ENCODE data around the gene TGIF2. TPM values are rescaled to one million over a fixed set of nuclear protein-coding genes. Genes with fewer than 3 reads are reported as not detected.

The TGIF2 gene
- total and polyA plus RNA-seq, 2 of the 13 experiments (the other 11 are each of a cell fraction or from before 2014, with no cell fraction given) = 41.3 to 53.9 TPM

DNA sequence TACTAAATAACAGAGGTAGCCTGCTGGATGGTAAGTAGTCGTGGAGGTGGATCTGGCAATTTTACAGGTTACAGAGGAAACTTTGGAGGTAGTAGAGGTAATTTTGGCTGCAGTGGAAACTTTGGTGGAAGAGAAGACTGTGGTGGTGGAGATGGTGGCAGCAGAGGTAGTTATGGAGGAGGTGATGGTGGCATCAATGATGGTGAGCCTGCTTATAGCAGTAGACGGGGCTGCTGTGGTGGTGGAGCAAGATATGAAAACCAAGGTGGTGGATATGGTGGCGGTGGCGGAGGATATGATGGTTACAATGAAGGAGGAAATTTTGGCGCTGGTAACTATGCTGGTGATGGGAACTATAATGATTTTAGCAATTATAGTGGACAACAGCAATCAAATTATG is 47.5 kb downstream of the TGIF2 start (continued):
- TF ChIP-seq, protein P1, sequence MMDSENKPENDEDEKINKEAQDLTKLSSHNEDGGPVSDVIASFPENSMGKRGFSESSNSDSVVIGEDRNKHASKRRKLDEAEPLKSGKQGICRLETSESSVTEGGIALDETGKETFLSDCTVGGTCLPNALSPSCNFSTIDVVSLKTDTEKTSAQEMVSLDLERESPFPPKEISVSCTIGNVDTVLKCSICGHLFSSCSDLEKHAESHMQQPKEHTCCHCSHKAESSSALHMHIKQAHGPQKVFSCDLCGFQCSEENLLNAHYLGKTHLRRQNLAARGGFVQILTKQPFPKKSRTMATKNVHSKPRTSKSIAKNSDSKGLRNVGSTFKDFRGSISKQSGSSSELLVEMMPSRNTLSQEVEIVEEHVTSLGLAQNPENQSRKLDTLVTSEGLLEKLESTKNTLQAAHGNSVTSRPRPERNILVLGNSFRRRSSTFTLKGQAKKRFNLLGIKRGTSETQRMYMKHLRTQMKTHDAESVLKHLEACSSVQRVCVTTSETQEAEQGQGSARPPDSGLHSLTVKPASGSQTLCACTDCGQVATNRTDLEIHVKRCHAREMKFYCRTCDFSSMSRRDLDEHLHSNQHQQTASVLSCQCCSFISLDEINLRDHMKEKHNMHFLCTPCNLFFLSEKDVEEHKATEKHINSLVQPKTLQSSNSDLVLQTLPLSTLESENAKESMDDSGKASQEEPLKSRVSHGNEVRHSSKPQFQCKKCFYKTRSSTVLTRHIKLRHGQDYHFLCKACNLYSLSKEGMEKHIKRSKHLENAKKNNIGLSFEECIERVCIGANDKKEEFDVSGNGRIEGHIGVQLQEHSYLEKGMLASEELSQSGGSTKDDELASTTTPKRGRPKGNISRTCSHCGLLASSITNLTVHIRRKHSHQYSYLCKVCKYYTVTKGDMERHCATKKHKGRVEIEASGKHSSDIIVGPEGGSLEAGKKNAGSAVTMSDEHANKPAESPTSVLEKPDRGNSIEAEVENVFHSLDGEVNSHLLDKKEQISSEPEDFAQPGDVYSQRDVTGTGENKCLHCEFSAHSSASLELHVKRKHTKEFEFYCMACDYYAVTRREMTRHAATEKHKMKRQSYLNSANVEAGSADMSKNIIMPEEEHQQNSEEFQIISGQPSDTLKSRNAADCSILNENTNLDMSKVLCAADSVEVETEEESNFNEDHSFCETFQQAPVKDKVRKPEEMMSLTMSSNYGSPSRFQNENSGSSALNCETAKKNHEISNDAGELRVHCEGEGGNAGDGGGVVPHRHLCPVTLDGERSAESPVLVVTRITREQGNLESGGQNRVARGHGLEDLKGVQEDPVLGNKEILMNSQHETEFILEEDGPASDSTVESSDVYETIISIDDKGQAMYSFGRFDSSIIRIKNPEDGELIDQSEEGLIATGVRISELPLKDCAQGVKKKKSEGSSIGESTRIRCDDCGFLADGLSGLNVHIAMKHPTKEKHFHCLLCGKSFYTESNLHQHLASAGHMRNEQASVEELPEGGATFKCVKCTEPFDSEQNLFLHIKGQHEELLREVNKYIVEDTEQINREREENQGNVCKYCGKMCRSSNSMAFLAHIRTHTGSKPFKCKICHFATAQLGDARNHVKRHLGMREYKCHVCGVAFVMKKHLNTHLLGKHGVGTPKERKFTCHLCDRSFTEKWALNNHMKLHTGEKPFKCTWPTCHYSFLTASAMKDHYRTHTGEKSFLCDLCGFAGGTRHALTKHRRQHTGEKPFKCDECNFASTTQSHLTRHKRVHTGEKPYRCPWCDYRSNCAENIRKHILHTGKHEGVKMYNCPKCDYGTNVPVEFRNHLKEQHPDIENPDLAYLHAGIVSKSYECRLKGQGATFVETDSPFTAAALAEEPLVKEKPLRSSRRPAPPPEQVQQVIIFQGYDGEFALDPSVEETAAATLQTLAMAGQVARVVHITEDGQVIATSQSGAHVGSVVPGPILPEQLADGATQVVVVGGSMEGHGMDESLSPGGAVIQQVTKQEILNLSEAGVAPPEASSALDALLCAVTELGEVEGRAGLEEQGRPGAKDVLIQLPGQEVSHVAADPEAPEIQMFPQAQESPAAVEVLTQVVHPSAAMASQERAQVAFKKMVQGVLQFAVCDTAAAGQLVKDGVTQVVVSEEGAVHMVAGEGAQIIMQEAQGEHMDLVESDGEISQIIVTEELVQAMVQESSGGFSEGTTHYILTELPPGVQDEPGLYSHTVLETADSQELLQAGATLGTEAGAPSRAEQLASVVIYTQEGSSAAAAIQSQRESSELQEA (CRISPR knock-in tag; IDR thresholded peaks at IDR 0.05; ENCODE audit: not compliant biosample characterization) = no peak
- TF ChIP-seq RARA (CRISPR knock-in tag; IDR thresholded peaks at IDR 0.05) (no peak), ZNF780A (CRISPR knock-in tag; IDR thresholded peaks at IDR 0.05) (no peak), E2F2 (CRISPR knock-in tag; IDR thresholded peaks at IDR 0.05; ENCODE audit: borderline replicate concordance) (no peak), ZBTB49 (CRISPR knock-in tag; IDR thresholded peaks at IDR 0.05; ENCODE audit: borderline replicate concordance) (no peak), ZNF7 (CRISPR knock-in tag; IDR thresholded peaks at IDR 0.05) (no peak), ZNF3 (CRISPR knock-in tag; IDR thresholded peaks at IDR 0.05) (no peak), POGK (CRISPR knock-in tag; conservative IDR thresholded peaks at IDR 0.05) (no peak), ZKSCAN1 (IDR thresholded peaks at IDR 0.05; ENCODE audit: low read length) (no peak), ZNF180 (CRISPR knock-in tag; IDR thresholded peaks at IDR 0.05; ENCODE audit: borderline replicate concordance, low read depth) (no peak), MLXIP (CRISPR knock-in tag; IDR thresholded peaks at IDR 0.05; ENCODE audit: borderline replicate concordance) (no peak), ZNF737 (CRISPR knock-in tag; IDR thresholded peaks at IDR 0.05; ENCODE audit: borderline replicate concordance) (no peak), ZNF432 (CRISPR knock-in tag; IDR thresholded peaks at IDR 0.05; ENCODE audit: borderline replicate concordance) (no peak)
